Measurements from ENCODE around the gene URAD.

- TF ChIP-seq CTCF (IDR thresholded peaks at IDR 0.05): no peak
- no peak for TF ChIP-seq POLR2AphosphoS5 (IDR thresholded peaks at IDR 0.05)
- TF ChIP-seq POLR2A (IDR thresholded peaks at IDR 0.05): no peak
- TF ChIP-seq EP300 (IDR thresholded peaks at IDR 0.05): no peak
Measured at GRCh38 chr13:27971236-27971645, 17.3 kb downstream of the URAD start.

All from upper lobe of left lung (tissue), 4 donors.